Naive thymus-derived CD8-positive, alpha-beta T cell (primary cell): ENCODE results near the gene SPIB. TPM values are rescaled to one million over a fixed set of nuclear protein-coding genes. Genes with fewer than 3 reads are reported as not detected.
A peak's percentile ranks its signal among the peaks of the same experiment; 100 is the strongest.
"Not testable (repeated sequence)": the region's sequence is repeated elsewhere in the genome, so short reads cannot be mapped to it uniquely, and the experiment has no call there.

Source experiments
- ATAC-seq, 2 donors: fragments of 150-1000 bp; cut with Tn5 transposase in 1 of 2; sonication (Bioruptor Pico), chemical (Tn5 transposase) in 1 of 2; 1 replicate in 1 of 2; 2 replicates in 1 of 2; pipeline ENCODE4 v1.10.0; 2021; ENCODE audit warnings: mild to moderate bottlenecking in 2 of 2, moderate library complexity in 2 of 2
- POLR2A ChIA-PET: fragments of 350-600 bp; sonication (Branson Sonifier 250); formaldehyde crosslinking; loops from one replicate; lab custom pipeline; 2021; ENCODE audit warnings: antibody characterized with exemption; lab: Charles Lee
- DNase-seq, 10 donors: peaks; one replicate each; pipeline versions ENCODE4 v3.0.0 to v3.0.0-alpha.2; 2020 to 2022
- H3K27ac Mint-ChIP-seq, 10 donors: one replicate each; pipeline ENCODE4 v1.8.0; 2020 to 2022; ENCODE audit warnings: mild to moderate bottlenecking in 10 of 10, mixed read lengths in 10 of 10, moderate library complexity in 4 of 10, inconsistent platforms in 1 of 10
- H3K27me3 Mint-ChIP-seq, 5 donors: one replicate each; pipeline ENCODE4 v1.8.0; 2021 to 2022; ENCODE audit warnings: mixed read lengths in 5 of 5
- H3K36me3 Mint-ChIP-seq, 3 donors: one replicate each; pipeline ENCODE4 v1.8.0; 2020 to 2022; ENCODE audit warnings: mixed read lengths in 3 of 3, mild to moderate bottlenecking in 2 of 3, inconsistent platforms in 1 of 3
- H3K4me1 Mint-ChIP-seq, 4 donors: one replicate each; pipeline ENCODE4 v1.8.0; 2021 to 2022; ENCODE audit warnings: mixed read lengths in 4 of 4
- H3K4me3 Mint-ChIP-seq, 10 donors: one replicate each; pipeline ENCODE4 v1.8.0; 2020 to 2022; ENCODE audit warnings: mild to moderate bottlenecking in 10 of 10, mixed read lengths in 10 of 10, moderate library complexity in 6 of 10, inconsistent platforms in 1 of 10
- H3K9me3 Mint-ChIP-seq, 9 donors: one replicate each; pipeline ENCODE4 v1.8.0; 2020 to 2022; ENCODE audit warnings: mixed read lengths in 9 of 9, mild to moderate bottlenecking in 3 of 9, inconsistent platforms in 1 of 9, moderate library complexity in 1 of 9
- polyA plus RNA-seq, 3 donors: library from polyadenylated mRNA; unstranded; fragments of 300-500 nt; fragmentation: Illumina TruSeq; gene quantifications; one replicate each; pipeline ENCODE4 v1.2.3, GENCODE V29; 2021
- total RNA-seq, 8 experiments: library from RNA in 2 of 8; stranded (reverse) in 2 of 8; gene quantifications; one replicate each; pipeline ENCODE4 v1.2.3 and lab custom pipeline; 2021 to 2026

The SPIB gene
- total and polyA plus RNA-seq, 5 experiments from 2014 or later = 0.10 to 5.6 (median 2.4) TPM; not detected in 1

- ATAC-seq (no peak), DNase-seq (peak in 2 of 10 donors; percentile 19 to 28)
- H3K36me3 Mint-ChIP-seq = peaks cover 0 to 42% (median 4%) of the 10 kb centered on the region in 3 donors
- H3K27ac Mint-ChIP-seq = peak overlapping the region in 4 of 10 donors; percentile 9 to 63 (median 16)
- peaks cover 37 to 61% (median 44%) of the 10 kb centered on the region in 4 donors for H3K4me1 Mint-ChIP-seq
- peak overlapping the region in 1 of 10 donors; percentile 51 for H3K4me3 Mint-ChIP-seq
- POLR2A ChIA-PET = no interaction called here
- no peaks in the 10 kb centered on the region for H3K9me3 Mint-ChIP-seq
- H3K27me3 Mint-ChIP-seq = peaks cover 0 to 5% (median 0%) of the 10 kb centered on the region in 5 donors
These were observed 36.6 kb upstream of the SPIB start for GRCh38 chr19:50381881-50382729.

DNA sequence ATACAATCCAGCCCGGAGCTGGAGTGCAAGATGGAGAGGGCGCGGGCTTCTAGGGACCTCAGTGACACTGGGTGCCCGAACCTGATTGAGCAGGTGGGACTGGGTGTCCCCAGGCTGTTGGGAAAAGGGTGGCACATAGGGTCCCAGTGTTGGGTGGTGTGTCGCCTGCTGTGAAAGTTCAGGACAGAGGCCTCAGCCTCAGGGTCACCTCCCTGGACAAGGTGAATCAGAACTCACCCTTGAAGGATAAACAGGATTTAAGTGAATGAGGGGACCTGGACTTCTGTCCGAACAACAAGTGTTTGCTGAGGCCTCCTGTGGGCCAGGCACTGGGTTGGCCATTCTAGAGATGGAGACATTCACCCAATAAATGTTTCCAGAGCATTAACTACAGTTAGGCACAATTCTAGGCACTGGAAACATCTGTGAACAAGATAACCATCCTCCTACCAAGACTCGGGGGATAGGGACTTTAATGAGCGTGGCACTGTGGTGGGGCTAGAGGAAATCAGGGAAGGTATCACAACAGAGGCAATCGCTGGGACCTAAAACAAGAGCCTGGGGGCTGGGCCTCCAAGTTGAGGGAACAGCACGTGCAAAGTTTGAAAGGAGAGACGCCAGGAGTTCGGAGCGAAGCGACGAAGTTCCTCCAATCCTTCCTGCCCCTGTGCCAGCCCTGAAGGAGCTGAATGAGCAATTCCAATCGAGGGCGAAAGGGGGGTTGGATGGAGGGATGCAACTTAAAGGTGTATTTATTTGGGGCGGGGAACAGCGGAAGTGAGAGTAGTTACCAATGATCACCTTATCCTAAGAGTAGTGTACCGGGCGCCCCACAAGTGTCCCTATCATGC lies 35.5 kb upstream of the SPIB start:
- Mint-ChIP-seq H3K36me3 (peaks cover 0 to 38% (median under 1%) of the 10 kb centered on the region in 3 donors), H3K4me1 (peaks cover 37 to 56% (median 40%) of the 10 kb centered on the region in 4 donors)
- DNase-seq = peak in 2 of 10 donors; percentile 12 to 35

DNA sequence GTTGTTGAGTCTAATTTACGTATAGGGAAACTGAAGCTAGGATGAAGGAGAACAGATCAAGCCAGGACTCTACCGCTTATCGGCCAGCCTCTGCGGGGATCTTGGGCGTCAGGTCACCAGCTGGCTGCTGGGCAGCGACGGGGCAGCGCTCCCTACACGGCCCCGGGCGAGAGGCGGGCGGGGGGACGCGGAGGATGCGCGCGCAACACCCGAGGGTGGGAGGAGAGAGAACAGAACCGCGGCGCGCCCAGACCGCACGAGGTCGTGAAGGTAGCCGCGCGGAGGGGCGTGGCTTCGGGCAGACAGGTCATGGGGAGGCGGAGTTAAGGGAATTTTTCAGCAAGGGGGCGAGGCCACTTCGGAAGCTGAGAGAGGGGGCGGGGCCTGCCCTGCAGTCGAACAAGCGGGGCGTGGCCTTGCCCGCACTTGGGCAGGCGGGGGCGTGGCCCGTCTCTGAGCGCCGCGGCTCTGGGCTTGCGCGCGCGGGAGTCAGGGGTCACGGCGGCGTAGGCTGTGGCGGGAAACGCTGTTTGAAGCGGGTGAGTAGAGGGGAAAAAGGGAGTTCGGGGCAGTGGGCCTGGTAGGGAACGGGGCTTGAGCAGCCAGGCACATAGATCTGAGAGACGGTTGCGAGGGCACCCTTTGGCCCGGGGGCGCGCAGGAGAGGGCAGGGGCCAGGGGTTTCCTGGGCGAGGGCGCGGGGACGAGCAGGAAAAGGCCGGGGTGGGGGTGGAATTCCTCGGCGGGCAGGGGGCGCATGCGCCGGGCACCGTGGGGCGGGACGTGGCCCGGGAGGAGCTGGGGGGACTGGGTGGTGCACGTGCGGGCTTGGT lies 34.7 kb upstream of the SPIB start, which contains the start of gene POLD1:
POLD1 (plus strand) TSS at position 496 of the 833 bp plus-strand sequence. CDS start 14,505 bp downstream, outside the sequence.
- peak; percentile 84 to 87 for ATAC-seq
- DNase-seq = peak; percentile 97 to 99 (median 99)
- Mint-ChIP-seq H3K27ac (peak within 1 kb of the TSS; percentile 88 to 98 (median 94)), H3K9me3 (no peaks in the 10 kb centered on the region), H3K4me1 (peaks cover 35 to 52% (median 39%) of the 10 kb centered on the region in 4 donors), H3K27me3 (peaks cover 0 to 5% (median 0%) of the 10 kb centered on the region in 5 donors), H3K4me3 (peak within 1 kb of the TSS; percentile 92 to 99 (median 96)), H3K36me3 (peaks cover 0 to 29% (median 0%) of the 10 kb centered on the region in 3 donors)
- POLR2A ChIA-PET = interaction anchor here (0.6 to 2.6 kb wide), 12 partner anchors 8 to 720 kb away, joined by 3 to 21 read pairs (median 4); partner anchors contain the start of genes JOSD2, NR1H2 and SPIB

More for the DNA sequence above, 35.5 kb upstream of the SPIB start:
- POLR2A ChIA-PET = interaction anchor here (0.8 to 2.6 kb wide), 10 partner anchors 7 to 719 kb away, joined by 3 to 21 read pairs (median 4); partner anchors contain the start of genes JOSD2 and NR1H2
- Mint-ChIP-seq H3K27ac (peak overlapping the region; percentile 88 to 98 (median 93)), H3K9me3 (no peaks in the 10 kb centered on the region), H3K4me3 (peak overlapping the region; percentile 92 to 99 (median 96)), H3K27me3 (peaks cover 0 to 5% (median 0%) of the 10 kb centered on the region in 5 donors)
- peak in 1 of 2 donors; percentile 34 for ATAC-seq

DNA sequence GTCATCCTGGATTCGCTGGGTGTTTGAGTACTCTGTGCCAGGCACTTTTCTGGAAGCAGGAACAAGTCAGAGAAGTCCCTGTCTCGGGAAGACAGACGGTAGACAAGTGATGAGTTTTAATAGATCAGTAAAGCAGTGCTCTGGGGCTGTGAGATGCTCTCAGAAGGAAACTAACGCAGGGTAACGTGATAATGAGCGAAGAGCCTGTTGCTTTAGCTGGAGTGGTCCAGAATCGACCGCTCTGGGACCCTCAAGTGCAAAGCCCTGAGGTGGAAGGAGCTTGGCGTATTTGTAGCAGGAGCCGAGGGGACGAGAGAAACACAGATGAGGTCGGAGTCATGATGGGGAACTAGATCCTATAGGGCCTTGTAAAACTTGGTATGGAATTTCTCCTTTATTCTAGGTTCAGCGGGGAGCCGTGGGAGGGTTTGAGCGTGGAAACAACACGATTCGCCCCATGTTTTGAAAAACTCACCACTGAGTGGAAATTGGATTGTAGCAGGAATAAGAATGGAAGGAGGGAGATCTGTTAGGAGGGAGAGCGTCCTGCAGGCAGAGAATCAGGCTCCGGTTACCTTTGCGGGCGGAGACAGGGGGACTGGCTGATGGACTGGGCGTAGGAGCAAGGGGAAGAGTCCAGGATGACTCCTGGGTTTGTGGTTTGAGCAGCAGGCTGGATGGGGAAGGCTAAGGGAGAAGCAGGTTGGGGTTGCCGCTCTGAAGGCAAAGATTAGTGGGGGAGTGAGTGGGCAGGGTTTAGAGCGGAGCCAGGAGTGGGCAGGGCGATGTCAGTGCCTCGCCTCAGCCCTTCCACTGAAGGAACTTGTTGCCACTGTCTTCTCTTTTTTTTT lies 33.8 kb upstream of the SPIB start:
- Mint-ChIP-seq H3K9me3 (no peaks in the 10 kb centered on the region), H3K27ac (peak overlapping the region; percentile 64 to 98 (median 94)), H3K27me3 (peaks cover 0 to 5% (median 0%) of the 10 kb centered on the region in 5 donors), H3K36me3 (peaks cover 0 to 21% (median 0%) of the 10 kb centered on the region in 3 donors), H3K4me3 (peak overlapping the region; percentile 92 to 99 (median 96)), H3K4me1 (peaks cover 28 to 43% (median 32%) of the 10 kb centered on the region in 4 donors)
- ATAC-seq = no peak
- DNase-seq = no peak
- POLR2A ChIA-PET = interaction anchor here (0.6 to 2.6 kb wide), 8 partner anchors 9 to 420 kb away, joined by 3 to 21 read pairs (median 6); partner anchors contain the start of genes JOSD2, NR1H2 and SPIB

DNA sequence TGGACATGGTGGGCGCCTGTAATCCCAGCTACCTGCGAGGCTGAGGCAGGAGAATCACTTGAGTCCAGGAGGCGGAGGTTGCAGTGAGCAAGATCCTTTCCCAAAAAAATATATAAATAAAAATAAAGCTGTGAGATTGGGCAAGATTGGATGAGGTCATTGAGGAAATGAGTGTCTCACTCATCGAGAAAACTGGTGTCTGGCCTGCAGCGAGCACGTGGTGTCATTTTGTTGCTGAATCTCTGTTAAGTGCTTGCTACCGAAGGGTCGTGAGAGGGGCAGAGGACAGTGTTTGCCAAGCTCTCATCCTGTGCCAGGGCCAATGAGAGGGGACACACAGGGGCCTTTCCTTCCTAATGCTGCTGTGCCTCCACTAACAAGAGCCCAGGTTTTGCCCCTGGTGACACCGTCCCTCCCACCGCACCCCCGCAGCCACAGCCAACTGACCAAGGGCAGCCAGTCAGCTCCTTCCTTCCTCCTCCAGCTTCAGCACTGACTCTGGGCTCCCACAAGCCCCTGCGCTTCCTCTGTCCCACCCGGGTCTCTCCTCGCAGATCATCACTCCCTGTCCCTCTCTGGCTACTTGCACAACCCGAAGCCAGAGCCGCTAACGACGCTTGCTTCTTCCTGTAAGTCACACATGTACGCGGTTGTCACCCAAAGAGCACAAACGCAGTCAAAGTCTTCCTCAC lies 31.4 kb upstream of the SPIB start:
- Mint-ChIP-seq H3K4me3 (peak overlapping the region in 6 of 10 donors; percentile 4 to 73 (median 37)), H3K36me3 (peaks cover 0 to 10% (median 10%) of the 10 kb centered on the region in 3 donors), H3K9me3 (no peaks in the 10 kb centered on the region), H3K4me1 (peaks cover 27 to 31% (median 29%) of the 10 kb centered on the region in 4 donors), H3K27me3 (peaks cover 0 to 5% (median 0%) of the 10 kb centered on the region in 5 donors), H3K27ac (peak overlapping the region in 2 of 10 donors; percentile 25 to 78)
- POLR2A ChIA-PET = interaction anchor here (1.7 kb wide), 1 partner anchor 11 kb away, joined by 5 read pairs; the partner anchor contains the start of gene NR1H2
- ATAC-seq = no peak
- DNase-seq = no peak

- ATAC-seq = no peak
- Mint-ChIP-seq H3K27ac (peak overlapping the region in 2 of 10 donors; percentile 25 to 78), H3K4me1 (peaks cover 27 to 31% (median 29%) of the 10 kb centered on the region in 4 donors), H3K36me3 (peaks cover 0 to 15% (median 14%) of the 10 kb centered on the region in 3 donors), H3K9me3 (no peaks in the 10 kb centered on the region), H3K27me3 (peaks cover 0 to 5% (median 0%) of the 10 kb centered on the region in 5 donors), H3K4me3 (peak overlapping the region in 6 of 10 donors; percentile 4 to 73 (median 37))
- DNase-seq = no peak
- POLR2A ChIA-PET = no interaction called here
These were observed 30.9 kb upstream of the SPIB start for GRCh38 chr19:50387868-50388245.

- ATAC-seq, H3K27ac Mint-ChIP-seq, H3K4me3 Mint-ChIP-seq, DNase-seq, H3K27me3 Mint-ChIP-seq, H3K9me3 Mint-ChIP-seq: not testable (repeated sequence)
- Mint-ChIP-seq H3K36me3 (peaks cover 0 to 19% (median 16%) of the 10 kb centered on the region in 3 donors), H3K4me1 (peaks cover 7 to 11% (median 8%) of the 10 kb centered on the region in 4 donors)
- POLR2A ChIA-PET = interaction anchor here (0.7 kb wide), 1 partner anchor 113 kb away, joined by 4 read pairs; no protein-coding TSS in a partner anchor
These were observed 28.4 kb upstream of the SPIB start for GRCh38 chr19:50390295-50390694.

DNA sequence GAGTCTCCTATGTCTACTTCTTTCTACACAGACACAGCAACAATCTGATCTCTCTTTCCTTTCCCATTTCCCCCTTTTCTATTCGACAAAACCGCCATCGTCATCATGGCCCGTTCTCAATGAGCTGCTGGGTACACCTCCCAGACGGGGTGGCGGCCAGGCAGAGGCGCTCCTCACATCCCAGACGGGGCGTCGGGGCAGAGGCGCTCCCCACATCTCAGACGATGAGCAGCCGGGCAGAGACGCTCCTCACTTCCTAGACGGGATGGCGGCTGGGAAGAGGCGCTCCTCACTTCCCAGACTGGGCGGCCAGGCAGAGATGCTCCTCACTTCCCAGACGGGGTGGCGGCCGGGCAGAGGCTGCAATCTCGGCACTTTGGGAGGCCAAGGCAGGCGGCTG lies 27.8 kb upstream of the SPIB start:
- H3K27me3 Mint-ChIP-seq, H3K27ac Mint-ChIP-seq, H3K9me3 Mint-ChIP-seq, ATAC-seq, H3K4me3 Mint-ChIP-seq, DNase-seq, H3K4me1 Mint-ChIP-seq, POLR2A ChIA-PET: not testable (repeated sequence)
- H3K36me3 Mint-ChIP-seq = peaks cover 0 to 24% (median 18%) of the 10 kb centered on the region in 3 donors

- no peak for DNase-seq
- Mint-ChIP-seq H3K4me3 (no peak overlapping the region), H3K27me3 (no peaks in the 10 kb centered on the region), H3K27ac (no peak overlapping the region), H3K36me3 (peaks cover 0 to 22% (median 18%) of the 10 kb centered on the region in 3 donors), H3K9me3 (no peaks in the 10 kb centered on the region), H3K4me1 (peaks cover 2 to 6% (median 4%) of the 10 kb centered on the region in 4 donors)
- no peak for ATAC-seq
- POLR2A ChIA-PET = no interaction called here
These were observed 26.0 kb upstream of the SPIB start for GRCh38 chr19:50392759-50393158.

DNA sequence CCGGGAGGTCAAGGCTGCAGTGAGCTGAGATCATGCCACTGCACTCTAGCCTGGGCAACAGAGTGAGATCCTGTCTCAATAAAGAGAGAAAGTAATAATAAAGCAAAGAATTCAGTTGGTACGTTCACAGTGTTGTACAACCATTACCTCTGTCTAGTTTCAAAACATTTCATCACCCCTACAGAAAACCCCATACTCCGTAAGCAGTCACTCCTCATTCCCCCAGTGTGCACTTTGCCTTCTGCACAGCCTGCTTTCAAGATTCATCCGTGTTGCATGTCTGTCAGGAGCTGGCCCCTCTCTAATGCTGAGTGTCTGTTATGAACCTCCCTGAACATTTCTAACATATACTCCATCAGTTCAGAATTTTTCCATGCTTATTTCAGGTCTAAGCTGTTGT lies 25.1 kb upstream of the SPIB start:
- Mint-ChIP-seq H3K4me3 (no peak overlapping the region), H3K9me3 (no peaks in the 10 kb centered on the region), H3K4me1 (peaks cover 0 to 8% (median 5%) of the 10 kb centered on the region in 4 donors), H3K27me3 (no peaks in the 10 kb centered on the region), H3K27ac (no peak overlapping the region), H3K36me3 (peaks cover 0 to 23% (median 18%) of the 10 kb centered on the region in 3 donors)
- POLR2A ChIA-PET = no interaction called here
- no peak for DNase-seq
- ATAC-seq = no peak
